ENCODE data around the gene AQP2. TPM values are rescaled to one million over a fixed set of nuclear protein-coding genes. Genes with fewer than 3 reads are reported as not detected.
A peak's percentile ranks its signal among the peaks of the same experiment; 100 is the strongest.

Gene AQP2
- total and polyA plus RNA-seq, 9 donors, result 0.05 to 0.09 TPM; not detected in 7

DNA sequence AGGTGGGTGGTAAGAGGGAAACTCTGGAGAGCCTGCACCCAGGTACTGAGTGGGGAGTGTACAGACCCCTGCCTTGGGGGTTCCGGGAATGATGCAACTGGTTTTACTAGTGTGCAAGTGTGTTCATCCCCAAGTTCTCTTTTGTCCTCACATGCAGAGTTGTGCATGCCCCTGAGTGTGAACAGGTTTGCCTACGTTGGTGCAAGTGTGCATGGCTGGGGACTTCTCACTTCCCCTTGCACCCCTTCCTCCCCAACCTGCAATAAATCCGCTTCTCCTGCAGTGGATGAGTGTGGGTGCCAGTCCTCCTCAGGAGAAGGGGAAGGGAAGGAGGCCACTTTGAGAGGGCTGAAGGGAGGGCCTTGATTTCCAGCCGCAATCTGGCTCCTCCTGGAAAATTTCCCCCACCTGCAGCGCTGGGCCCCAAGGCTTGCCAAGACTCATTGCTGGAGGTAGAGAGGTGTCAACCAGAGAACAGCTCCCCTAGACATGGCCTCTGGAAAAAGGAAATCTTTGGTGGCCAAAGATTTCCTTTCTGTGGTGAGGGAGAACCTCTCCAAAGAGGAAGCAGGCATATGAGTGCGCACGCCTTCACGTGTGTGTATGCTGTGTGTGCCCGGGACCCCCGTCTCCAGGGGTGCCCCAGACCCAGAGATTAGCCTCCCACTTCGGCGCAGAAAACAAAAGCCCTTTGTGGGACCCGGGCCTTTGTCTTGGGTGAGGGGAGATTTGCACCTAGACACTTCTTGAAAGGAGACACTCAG lies 5.5 kb downstream of the AQP2 start:
- H3K4me3 ChIP-seq (ENCODE audit: low read length), result no peak overlapping the region
- peaks cover 24% of the 10 kb centered on the region for H3K4me1 ChIP-seq (ENCODE audit: control insufficient read depth, insufficient read depth, low read length)
- 59% methylated on average over 7 of the region's 13 CpGs for WGBS (ENCODE audit: insufficient coverage)
- no peak for DNase-seq
- H3K9me3 ChIP-seq (replicated peaks; ENCODE audit: control insufficient read depth, low read depth, low read length), result no peaks in the 10 kb centered on the region
- H3K27ac ChIP-seq (ENCODE audit: low read length), result no peak overlapping the region
- H3K36me3 ChIP-seq (ENCODE audit: control insufficient read depth, insufficient read depth, low read length), result no peaks in the 10 kb centered on the region
- H3K27me3 ChIP-seq (ENCODE audit: control insufficient read depth, insufficient read depth, low read length), result peaks cover 77% of the 10 kb centered on the region

DNA sequence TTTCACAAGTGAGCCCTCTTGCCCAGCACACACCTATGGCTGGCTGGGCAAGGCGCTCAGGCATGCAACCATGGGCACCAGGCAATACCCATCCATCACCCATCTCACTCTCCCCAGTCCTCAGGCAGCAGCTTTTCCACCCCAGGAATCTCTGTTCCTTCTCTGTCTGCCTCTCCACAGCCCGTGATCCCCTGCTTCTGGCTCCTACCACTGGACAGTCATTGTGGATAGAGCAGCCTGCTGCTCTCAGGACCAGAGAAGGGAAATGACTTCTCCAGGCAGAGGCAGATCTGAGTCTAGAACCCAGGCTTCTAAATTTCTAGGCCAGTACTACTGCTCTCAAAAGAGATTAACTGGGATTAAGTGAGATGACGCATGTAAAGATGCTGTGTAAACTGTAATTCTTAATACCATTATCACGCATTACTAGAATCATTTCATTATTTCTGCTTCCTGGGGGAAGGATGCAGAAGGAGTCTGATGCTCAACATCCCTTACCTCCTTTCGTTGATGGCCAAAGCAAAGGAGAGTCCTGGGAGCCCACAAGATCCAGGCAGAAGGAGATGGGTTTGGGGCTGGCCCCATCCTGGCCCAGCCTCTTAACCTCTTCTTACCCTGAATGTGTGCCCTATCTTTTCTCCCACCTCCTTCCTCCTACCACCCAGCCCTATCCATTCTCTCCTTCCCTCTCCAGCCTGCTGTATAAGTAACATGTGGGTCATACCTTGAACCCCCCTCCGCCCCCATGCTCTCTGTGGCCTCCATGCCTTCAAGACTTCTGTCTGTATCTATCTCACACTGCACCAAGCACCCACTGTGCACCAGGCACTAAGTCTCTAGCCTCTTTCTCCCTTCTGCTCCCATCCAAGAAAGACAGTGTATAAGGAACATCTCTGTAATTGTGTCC lies 6.4 kb downstream of the AQP2 start:
- Histone ChIP-seq H3K4me1 (ENCODE audit: control insufficient read depth, insufficient read depth, low read length) (peaks cover 27% of the 10 kb centered on the region), H3K36me3 (ENCODE audit: control insufficient read depth, insufficient read depth, low read length) (no peaks in the 10 kb centered on the region), H3K9me3 (replicated peaks; ENCODE audit: control insufficient read depth, low read depth, low read length) (no peaks in the 10 kb centered on the region), H3K27me3 (ENCODE audit: control insufficient read depth, insufficient read depth, low read length) (peaks cover 81% of the 10 kb centered on the region), H3K4me3 (ENCODE audit: low read length) (no peak overlapping the region), H3K27ac (ENCODE audit: low read length) (no peak overlapping the region)
- 92% methylated on average over 2 of the region's 6 CpGs for WGBS (ENCODE audit: insufficient coverage)
- DNase-seq, result no peak

DNA sequence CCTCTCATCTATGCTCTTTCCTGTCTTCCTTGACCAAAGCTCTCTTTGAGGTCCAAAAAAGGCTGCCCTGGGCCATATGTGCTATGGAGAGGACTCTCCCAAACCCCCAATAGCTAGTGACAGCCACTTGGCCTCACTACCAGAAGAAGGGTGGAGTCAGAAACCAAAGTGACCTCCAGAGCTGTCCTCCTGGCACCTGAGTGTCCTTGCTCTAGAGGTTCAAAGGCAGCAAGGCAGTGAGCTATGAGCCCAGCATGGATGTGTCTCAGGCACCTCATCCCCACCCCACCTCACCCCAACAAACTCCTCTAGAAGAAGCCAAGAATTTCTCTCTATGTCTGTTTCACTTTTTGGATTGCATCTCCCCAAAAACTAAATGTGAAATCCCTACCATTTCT lies 7.0 kb downstream of the AQP2 start:
- no peaks in the 10 kb centered on the region for H3K9me3 ChIP-seq (replicated peaks; ENCODE audit: control insufficient read depth, low read depth, low read length)
- no peak overlapping the region for H3K27ac ChIP-seq (ENCODE audit: low read length)
- no peak overlapping the region for H3K4me3 ChIP-seq (ENCODE audit: low read length)
- H3K27me3 ChIP-seq (ENCODE audit: control insufficient read depth, insufficient read depth, low read length), result peaks cover 86% of the 10 kb centered on the region
- DNase-seq, result no peak
- H3K4me1 ChIP-seq (ENCODE audit: control insufficient read depth, insufficient read depth, low read length), result peaks cover 29% of the 10 kb centered on the region
- no peaks in the 10 kb centered on the region for H3K36me3 ChIP-seq (ENCODE audit: control insufficient read depth, insufficient read depth, low read length)

DNA sequence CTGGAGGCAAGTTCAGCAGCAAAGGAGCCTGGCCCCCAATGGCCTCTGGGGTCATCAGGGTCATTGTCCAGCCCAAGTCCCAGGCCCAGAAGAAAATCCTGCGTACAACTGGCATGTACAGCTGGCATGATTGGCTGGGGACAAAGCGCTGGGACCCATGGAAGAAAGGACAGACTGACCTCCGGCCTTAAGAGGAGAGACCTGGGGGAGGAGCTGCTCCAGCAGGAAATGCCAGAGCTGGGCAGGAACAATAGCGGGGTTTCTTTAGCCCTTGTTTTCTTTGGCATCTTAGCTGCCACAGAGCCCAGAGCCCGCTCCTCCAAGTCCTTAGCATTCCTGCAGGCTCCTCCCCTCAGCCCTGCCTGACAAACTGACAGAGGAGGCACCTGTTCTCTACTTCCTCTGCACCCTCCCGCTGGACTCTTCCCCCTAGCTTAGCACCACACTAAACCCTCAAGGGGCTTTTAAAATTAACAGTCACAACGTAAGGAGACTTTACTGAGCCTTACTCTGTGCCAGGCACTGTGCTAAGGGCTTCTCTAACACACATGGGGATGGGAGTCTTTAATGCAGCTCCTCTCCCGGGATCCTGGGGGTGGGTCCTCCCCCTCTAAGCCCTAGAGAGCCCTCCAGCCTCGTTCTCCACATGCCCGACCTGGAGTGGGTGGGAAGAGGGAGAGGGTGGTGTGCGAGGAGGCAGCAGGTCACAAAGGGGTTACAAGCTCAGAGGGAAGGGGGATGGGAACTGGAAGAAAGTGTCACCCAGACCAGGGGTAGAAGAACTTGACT lies 9.3 kb downstream of the AQP2 start:
- Histone ChIP-seq H3K9me3 (replicated peaks; ENCODE audit: control insufficient read depth, low read depth, low read length) (no peaks in the 10 kb centered on the region), H3K27me3 (ENCODE audit: control insufficient read depth, insufficient read depth, low read length) (peaks cover 85% of the 10 kb centered on the region), H3K4me1 (ENCODE audit: control insufficient read depth, insufficient read depth, low read length) (peaks cover 29% of the 10 kb centered on the region), H3K36me3 (ENCODE audit: control insufficient read depth, insufficient read depth, low read length) (no peaks in the 10 kb centered on the region), H3K4me3 (ENCODE audit: low read length) (no peak overlapping the region), H3K27ac (ENCODE audit: low read length) (no peak overlapping the region)
- 48% methylated on average over 8 of the region's 11 CpGs for WGBS (ENCODE audit: insufficient coverage)
- DNase-seq, result no peak

DNA sequence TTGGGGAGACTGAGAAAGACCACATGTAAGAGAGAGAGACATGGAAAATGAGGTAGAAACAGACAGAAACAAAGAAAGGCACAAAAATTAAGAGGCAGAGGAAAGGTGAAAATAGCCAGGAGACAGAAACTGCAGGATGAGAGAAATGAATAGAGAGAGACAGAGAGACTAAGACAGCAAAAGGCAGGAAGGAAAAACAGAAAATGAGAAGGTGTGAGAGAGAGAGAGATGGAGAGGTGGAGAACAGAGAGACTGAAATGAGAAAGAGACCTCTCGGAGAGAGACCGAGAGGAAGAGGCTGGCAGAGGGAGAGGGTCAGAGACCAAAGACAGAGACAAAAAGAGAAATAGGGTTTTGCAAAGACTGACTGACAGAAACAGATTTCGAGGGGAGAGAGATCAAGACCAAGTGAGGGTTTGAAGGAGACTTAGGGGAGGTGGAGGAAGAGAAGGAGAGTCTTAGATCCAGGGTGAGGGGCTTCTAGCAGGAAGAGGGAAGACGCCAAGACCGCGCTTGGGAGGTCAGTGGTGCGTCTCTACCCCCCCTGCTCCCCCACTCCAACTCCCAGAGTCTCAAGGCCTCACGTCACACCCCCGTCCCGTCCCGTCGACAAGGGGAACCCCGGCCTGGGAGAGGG lies 10.1 kb downstream of the AQP2 start:
- Histone ChIP-seq H3K36me3 (ENCODE audit: control insufficient read depth, insufficient read depth, low read length) (no peaks in the 10 kb centered on the region), H3K9me3 (replicated peaks; ENCODE audit: control insufficient read depth, low read depth, low read length) (no peaks in the 10 kb centered on the region), H3K27me3 (ENCODE audit: control insufficient read depth, insufficient read depth, low read length) (peaks cover 82% of the 10 kb centered on the region), H3K4me3 (ENCODE audit: low read length) (no peak overlapping the region), H3K4me1 (ENCODE audit: control insufficient read depth, insufficient read depth, low read length) (peaks cover 29% of the 10 kb centered on the region), H3K27ac (ENCODE audit: low read length) (no peak overlapping the region)
- WGBS (ENCODE audit: insufficient coverage), result 31% methylated on average over 9 of the region's 13 CpGs
- DNase-seq, result no peak

DNA sequence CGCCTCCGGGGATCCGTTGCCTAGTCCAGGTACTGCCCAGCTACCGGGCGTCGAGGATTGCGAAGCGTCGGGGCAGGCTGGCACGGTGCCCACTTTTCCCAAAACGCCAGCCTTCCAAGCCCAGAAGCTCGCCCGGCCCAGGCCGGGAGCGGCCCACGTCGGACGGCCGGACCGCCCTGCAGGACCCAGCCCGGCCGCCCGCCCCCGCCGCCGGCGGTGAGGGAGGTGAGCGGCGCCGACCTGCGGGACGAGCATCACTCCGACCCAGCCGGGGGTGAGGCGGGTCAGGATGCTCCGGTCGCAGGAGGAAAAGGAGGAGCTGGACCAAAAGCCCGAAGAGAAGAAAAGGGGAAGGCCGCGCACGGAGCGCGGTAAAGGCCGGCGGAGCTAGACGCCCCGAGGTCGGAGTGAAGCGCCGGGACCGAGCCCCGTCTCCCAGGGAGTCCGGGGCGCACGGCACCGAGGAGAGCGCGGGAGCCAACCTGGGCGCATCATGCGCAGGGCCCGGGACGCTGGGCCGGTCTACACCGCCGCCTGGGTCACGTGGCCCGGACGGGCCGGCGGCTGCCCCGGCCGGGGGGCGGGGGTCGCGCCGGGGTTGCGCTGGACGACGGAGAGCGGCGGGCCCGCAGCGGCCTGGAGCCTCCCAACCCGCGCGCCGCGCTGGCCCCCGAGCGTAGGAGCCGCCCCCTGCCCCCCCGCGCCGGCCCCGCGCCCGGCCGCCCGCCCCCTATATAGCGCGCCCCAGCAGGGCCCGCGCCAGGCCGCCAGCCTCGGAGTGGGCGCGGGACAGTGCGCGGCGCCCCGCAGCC lies 10.8 kb downstream of the AQP2 start, which contains the start of gene AQP5:
AQP5 (plus strand) TSS at position 762 of the 812 bp plus-strand sequence. CDS start 146 bp downstream, outside the sequence.
- peaks cover 78% of the 10 kb centered on the region for H3K27me3 ChIP-seq (ENCODE audit: control insufficient read depth, insufficient read depth, low read length)
- peak within 1 kb of the TSS; percentile 25 for H3K4me3 ChIP-seq (ENCODE audit: low read length)
- peaks cover 29% of the 10 kb centered on the region for H3K4me1 ChIP-seq (ENCODE audit: control insufficient read depth, insufficient read depth, low read length)
- WGBS (ENCODE audit: insufficient coverage), result 1% methylated on average over 108 of the region's 111 CpGs
- H3K9me3 ChIP-seq (replicated peaks; ENCODE audit: control insufficient read depth, low read depth, low read length), result no peaks in the 10 kb centered on the region
- no peaks in the 10 kb centered on the region for H3K36me3 ChIP-seq (ENCODE audit: control insufficient read depth, insufficient read depth, low read length)
- no peak within 1 kb of the TSS for H3K27ac ChIP-seq (ENCODE audit: low read length)
- DNase-seq, result no peak

DNA sequence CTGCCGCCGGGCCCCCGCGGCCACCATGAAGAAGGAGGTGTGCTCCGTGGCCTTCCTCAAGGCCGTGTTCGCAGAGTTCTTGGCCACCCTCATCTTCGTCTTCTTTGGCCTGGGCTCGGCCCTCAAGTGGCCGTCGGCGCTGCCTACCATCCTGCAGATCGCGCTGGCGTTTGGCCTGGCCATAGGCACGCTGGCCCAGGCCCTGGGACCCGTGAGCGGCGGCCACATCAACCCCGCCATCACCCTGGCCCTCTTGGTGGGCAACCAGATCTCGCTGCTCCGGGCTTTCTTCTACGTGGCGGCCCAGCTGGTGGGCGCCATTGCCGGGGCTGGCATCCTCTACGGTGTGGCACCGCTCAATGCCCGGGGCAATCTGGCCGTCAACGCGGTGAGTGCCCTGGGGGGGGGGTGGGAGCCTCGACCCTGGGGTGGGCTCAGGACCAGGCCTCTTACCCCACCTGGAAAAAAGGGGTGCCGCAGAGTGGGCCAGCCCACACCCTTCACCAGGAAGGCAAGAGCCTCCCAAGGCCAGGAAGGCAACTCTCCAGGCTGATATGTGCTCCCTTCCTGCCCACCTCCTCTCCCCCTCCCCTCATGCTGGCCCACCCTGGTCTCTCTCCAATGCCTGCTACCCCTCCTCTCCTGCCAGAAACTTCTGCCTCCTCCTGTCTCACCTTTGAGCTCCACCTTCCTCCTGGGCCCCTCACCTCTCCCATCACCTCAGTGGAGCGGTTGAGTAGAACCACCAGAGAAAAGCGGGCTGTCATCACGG lies 11.6 kb downstream of the AQP2 start:
- Histone ChIP-seq H3K9me3 (replicated peaks; ENCODE audit: control insufficient read depth, low read depth, low read length) (no peaks in the 10 kb centered on the region), H3K4me3 (ENCODE audit: low read length) (no peak overlapping the region), H3K4me1 (ENCODE audit: control insufficient read depth, insufficient read depth, low read length) (peaks cover 31% of the 10 kb centered on the region), H3K36me3 (ENCODE audit: control insufficient read depth, insufficient read depth, low read length) (no peaks in the 10 kb centered on the region), H3K27me3 (ENCODE audit: control insufficient read depth, insufficient read depth, low read length) (peaks cover 76% of the 10 kb centered on the region), H3K27ac (ENCODE audit: low read length) (no peak overlapping the region)
- DNase-seq, result no peak
- WGBS (ENCODE audit: insufficient coverage), result 49% methylated on average over 30 of the region's 37 CpGs

DNA sequence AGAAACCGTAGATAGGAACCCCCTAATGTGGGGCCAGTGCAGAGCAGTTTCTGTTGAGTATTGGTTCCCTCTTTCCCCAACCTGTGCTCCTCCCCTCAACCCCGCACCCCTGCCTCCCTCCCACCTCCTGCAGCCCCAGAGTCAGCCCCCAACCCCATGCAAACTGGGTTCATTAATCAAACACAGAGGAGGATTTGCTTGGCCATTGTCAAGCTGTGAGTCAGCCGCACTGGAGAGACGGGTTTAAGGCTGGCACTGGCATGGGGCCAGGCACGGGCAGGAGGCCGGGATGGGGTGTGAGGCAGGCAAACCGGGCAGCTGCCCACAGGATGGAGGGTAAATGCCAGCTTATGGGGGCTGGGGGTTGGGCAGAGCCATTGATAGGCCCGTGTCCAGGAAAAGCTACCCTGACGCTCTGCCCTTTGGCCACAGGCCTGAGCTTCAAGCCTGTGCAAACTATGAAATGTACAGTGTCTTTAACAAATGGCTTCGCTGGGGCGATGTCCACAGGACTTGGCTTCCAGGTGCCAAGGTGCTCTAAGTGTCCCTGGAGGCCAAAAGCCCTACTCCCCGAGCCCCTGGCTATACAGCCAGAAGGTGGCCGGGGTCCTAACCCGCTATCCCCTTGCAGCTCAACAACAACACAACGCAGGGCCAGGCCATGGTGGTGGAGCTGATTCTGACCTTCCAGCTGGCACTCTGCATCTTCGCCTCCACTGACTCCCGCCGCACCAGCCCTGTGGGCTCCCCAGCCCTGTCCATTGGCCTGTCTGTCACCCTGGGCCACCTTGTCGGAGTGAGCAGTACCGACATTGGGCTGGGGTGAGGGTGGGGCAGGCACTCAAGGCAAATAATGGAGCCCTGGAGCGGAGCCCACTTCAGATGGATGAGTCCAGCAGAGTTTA lies 12.6 kb downstream of the AQP2 start:
- 67% methylated on average over 12 of the region's 21 CpGs for WGBS (ENCODE audit: insufficient coverage)
- no peak for DNase-seq
- no peaks in the 10 kb centered on the region for H3K9me3 ChIP-seq (replicated peaks; ENCODE audit: control insufficient read depth, low read depth, low read length)
- peaks cover 39% of the 10 kb centered on the region for H3K4me1 ChIP-seq (ENCODE audit: control insufficient read depth, insufficient read depth, low read length)
- H3K27ac ChIP-seq (ENCODE audit: low read length), result no peak overlapping the region
- no peak overlapping the region for H3K4me3 ChIP-seq (ENCODE audit: low read length)
- H3K27me3 ChIP-seq (ENCODE audit: control insufficient read depth, insufficient read depth, low read length), result peaks cover 76% of the 10 kb centered on the region
- no peaks in the 10 kb centered on the region for H3K36me3 ChIP-seq (ENCODE audit: control insufficient read depth, insufficient read depth, low read length)

Measured in muscle of leg (tissue), 11 donors.